ENCODE data around the gene LSM12. TPM values are rescaled to one million over a fixed set of nuclear protein-coding genes. Genes with fewer than 3 reads are reported as not detected.

LSM12 gene
- total RNA-seq, 1 donor, result 77.5 TPM

- DNase-seq (ENCODE audit: low read depth), result no peak
- no peak for TF ChIP-seq CTCF (IDR thresholded peaks at IDR 0.05; ENCODE audit: insufficient read depth, low read length)
- no peak overlapping the region for H3K4me3 ChIP-seq (ENCODE audit: low read depth, low read length)
Observed at GRCh38 chr17:44074911-44075285, 8.4 kb upstream of the LSM12 start.

GRCh38 chr17:44074231-44074910, 7.9 kb upstream of the LSM12 start:
- no peak for DNase-seq (ENCODE audit: low read depth)
- H3K4me3 ChIP-seq (ENCODE audit: low read depth, low read length), result no peak overlapping the region

GRCh38 chr17:44071772-44072171, 5.3 kb upstream of the LSM12 start:
- TF ChIP-seq CTCF (IDR thresholded peaks at IDR 0.05; ENCODE audit: insufficient read depth, low read length), result no peak
- DNase-seq (ENCODE audit: low read depth), result peak; percentile 39
- peak overlapping the region; percentile 86 for H3K4me3 ChIP-seq (ENCODE audit: low read depth, low read length)

More at GRCh38 chr17:44074231-44074910, 7.9 kb upstream of the LSM12 start:
- TF ChIP-seq CTCF (IDR thresholded peaks at IDR 0.05; ENCODE audit: insufficient read depth, low read length), result no peak

GRCh38 chr17:44071198-44071520, 4.7 kb upstream of the LSM12 start:
- peak overlapping the region; percentile 86 for H3K4me3 ChIP-seq (ENCODE audit: low read depth, low read length)
- DNase-seq (ENCODE audit: low read depth), result peak; percentile 67
- TF ChIP-seq CTCF (IDR thresholded peaks at IDR 0.05; ENCODE audit: insufficient read depth, low read length), result no peak

GRCh38 chr17:44070455-44071197, 4.2 kb upstream of the LSM12 start, which contains the start of gene G6PC3:
TSS of gene G6PC3 (plus strand) at chr17:44070735. CDS start at chr17:44070966, 231 bp downstream.
- H3K4me3 ChIP-seq (ENCODE audit: low read depth, low read length), result peak within 1 kb of the TSS; percentile 86
- DNase-seq (ENCODE audit: low read depth), result peak; percentile 97
- no peak for TF ChIP-seq CTCF (IDR thresholded peaks at IDR 0.05; ENCODE audit: insufficient read depth, low read length)

- DNase-seq (ENCODE audit: low read depth), result peak; percentile 11
- no peak for TF ChIP-seq CTCF (IDR thresholded peaks at IDR 0.05; ENCODE audit: insufficient read depth, low read length)
Observed at GRCh38 chr17:44069974-44070454, 3.5 kb upstream of the LSM12 start.

More at GRCh38 chr17:44069974-44070454, 3.5 kb upstream of the LSM12 start:
- H3K4me3 ChIP-seq (ENCODE audit: low read depth, low read length), result peak overlapping the region; percentile 86

All from fibroblast of the aortic adventitia (primary cell).